ENCODE results near the gene DES. TPM values are rescaled to one million over a fixed set of nuclear protein-coding genes. Genes with fewer than 3 reads are reported as not detected.

The DES gene
- total RNA-seq, 1 donor from 2014 or later = not detected

DNA sequence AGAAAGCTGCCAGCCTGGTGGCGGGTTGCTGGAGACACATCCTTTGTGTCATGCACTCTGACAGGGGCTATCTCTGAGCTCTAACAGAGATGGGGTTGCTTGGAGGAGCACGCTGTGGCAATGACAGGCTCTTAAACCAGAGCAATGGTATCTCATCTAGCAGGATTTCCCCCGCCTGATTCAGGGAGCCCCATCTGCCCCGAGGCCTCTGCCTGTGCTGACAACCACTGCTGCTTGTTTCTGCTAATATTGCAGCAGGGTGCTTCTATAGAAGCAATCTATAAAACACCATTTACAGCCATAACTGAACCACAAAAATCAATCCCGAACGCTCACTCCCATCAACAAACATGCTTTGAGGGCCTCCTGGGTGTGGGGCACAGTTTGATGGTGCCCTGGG lies 17.6 kb upstream of the DES start:
- TF ChIP-seq, protein P1, sequence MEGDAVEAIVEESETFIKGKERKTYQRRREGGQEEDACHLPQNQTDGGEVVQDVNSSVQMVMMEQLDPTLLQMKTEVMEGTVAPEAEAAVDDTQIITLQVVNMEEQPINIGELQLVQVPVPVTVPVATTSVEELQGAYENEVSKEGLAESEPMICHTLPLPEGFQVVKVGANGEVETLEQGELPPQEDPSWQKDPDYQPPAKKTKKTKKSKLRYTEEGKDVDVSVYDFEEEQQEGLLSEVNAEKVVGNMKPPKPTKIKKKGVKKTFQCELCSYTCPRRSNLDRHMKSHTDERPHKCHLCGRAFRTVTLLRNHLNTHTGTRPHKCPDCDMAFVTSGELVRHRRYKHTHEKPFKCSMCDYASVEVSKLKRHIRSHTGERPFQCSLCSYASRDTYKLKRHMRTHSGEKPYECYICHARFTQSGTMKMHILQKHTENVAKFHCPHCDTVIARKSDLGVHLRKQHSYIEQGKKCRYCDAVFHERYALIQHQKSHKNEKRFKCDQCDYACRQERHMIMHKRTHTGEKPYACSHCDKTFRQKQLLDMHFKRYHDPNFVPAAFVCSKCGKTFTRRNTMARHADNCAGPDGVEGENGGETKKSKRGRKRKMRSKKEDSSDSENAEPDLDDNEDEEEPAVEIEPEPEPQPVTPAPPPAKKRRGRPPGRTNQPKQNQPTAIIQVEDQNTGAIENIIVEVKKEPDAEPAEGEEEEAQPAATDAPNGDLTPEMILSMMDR (conservative IDR thresholded peaks at IDR 0.05; ENCODE audit: low read depth, low read length) = no peak
- H3K4me3 ChIP-seq (ENCODE audit: low read depth, low read length) = no peak overlapping the region
- DNase-seq (ENCODE audit: low read depth) = no peak

DNA sequence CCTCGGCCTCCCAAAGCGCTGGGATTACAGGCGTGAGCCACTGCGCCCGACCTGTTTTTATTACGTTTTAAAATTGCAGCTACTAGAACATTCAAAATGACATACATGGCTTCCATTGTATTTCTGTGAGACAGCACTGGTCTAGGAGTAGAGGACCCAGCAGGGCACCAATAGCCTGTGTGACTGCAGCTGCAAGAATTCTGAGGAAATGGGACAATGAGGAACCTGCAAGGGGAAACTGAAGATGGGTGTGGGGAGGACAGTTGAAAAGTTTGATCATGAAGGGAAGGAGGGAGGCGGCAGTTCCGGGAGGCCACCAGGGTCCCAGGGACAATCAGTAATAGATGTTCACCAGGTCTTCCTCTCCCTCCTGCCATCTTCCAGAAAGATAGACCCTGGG lies 16.6 kb upstream of the DES start:
- no peak for DNase-seq (ENCODE audit: low read depth)
- no peak overlapping the region for H3K4me3 ChIP-seq (ENCODE audit: low read depth, low read length)
- TF ChIP-seq, protein P1 (conservative IDR thresholded peaks at IDR 0.05; ENCODE audit: low read depth, low read length) = no peak

DNA sequence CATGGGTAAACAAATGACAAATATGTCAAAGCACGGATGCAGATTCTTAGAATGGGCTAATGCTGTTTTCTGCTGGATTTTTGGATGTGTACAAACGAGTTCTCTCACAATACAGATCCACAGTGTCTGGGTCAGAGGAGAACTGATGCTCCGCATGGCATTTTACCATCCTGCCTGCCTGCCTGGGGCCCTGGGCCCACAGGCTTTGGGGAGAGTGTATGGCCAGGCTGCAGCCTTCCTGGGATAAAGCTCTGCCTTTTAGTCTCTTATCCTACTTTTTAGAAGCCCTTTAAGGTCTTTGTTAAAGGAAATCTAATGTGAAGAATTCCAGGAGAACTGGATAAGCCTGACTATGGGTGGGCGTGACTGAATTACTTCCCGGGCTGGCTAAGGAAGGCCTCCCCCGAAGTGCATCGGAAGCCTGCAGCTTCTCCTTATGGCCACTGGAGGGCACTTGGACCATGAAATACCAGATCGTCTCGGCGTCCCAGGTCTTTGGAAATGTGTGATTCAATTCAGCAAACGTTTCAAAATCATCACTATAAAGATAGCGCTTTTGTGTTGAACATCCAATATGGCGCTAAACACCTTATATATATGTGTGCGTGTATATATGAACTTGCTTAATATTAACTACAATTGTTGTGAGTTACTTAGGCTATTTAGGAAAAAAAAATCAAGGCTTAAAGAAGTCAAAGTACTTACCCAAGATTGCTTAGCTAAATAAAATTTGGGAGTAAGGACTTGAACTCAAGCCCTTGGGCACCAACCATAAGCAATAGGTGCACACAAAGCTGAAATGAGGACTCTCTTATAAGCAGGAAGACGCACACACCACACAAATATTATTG lies 15.3 kb upstream of the DES start:
- TF ChIP-seq, protein P1 (conservative IDR thresholded peaks at IDR 0.05; ENCODE audit: low read depth, low read length) = peak; percentile 96
- DNase-seq (ENCODE audit: low read depth) = no peak
- no peak overlapping the region for H3K4me3 ChIP-seq (ENCODE audit: low read depth, low read length)

DNA sequence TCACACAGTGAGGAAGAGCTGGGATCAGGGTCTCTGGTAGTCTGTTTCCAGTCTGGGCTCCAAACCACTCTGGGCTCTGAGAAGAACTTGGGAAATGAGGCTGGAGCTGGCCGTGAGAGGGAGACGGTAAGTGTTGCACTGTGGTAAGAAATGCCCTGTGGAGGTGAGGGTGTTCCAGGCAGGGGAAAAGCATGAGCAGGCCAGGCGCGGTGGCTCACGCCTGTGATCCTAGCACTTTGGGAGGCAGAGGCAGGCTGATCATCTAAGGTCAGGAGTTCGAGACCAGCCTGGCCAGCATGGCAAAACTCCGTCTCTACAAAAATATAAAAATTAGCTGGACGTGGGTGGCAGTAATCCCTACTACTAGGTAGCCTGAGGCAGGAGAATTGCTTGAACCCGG lies 14.3 kb upstream of the DES start:
- TF ChIP-seq, protein P1 (conservative IDR thresholded peaks at IDR 0.05; ENCODE audit: low read depth, low read length) = no peak
- H3K4me3 ChIP-seq (ENCODE audit: low read depth, low read length) = no peak overlapping the region
- no peak for DNase-seq (ENCODE audit: low read depth)

DNA sequence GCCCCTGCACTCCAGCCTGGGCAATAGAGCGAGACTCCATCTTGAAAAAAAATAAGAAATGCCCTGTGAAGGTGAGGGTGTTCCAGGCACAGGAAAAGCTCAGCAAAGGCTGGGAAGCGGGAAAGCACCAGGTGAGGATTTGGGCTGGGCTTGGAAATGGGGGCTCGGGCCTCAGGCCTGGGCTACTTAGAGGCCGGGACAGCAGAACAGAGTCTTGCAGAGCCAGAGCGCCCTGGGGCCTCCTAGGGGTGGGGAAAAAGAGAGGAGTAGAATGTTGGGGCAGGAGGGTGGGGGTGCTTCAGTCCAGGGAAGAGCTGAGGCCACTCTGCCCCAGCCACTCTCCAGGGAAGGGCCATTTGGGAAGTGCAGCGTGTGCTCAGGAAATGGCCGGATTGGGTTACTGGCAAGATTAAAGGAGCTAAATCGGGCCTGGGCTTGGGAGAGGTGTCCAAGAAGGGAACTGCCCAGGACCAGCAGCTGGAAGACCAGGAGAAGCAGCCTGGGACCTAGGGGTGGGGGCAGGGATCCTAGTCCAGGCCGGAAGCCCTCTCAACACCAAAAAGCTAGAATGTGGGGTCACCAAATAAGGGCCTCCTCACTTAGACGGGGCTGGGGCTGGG lies 13.8 kb upstream of the DES start:
- TF ChIP-seq, protein P1 (conservative IDR thresholded peaks at IDR 0.05; ENCODE audit: low read depth, low read length) = no peak
- no peak for DNase-seq (ENCODE audit: low read depth)
- no peak overlapping the region for H3K4me3 ChIP-seq (ENCODE audit: low read depth, low read length)

DNA sequence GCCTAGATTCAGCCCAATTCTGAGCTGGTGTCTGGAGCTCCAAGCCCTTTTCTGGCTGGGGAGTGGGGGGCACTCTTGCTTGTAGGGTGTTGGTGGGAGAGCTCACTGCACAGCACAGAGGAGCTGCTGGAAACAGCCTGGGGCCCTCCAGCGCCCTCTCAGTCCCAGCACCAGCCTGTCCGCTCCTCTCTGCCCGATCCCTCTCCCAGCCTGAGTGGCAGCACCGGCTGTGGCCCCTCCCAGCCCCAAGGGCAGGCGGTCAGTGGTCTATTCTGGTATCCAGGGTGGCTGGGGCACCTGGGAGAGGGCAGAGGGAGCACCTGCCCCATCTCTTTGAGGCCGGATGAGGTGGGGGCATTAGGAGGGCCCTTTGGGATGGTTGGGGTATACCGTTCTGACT lies 13.2 kb upstream of the DES start:
- no peak overlapping the region for H3K4me3 ChIP-seq (ENCODE audit: low read depth, low read length)
- no peak for DNase-seq (ENCODE audit: low read depth)
- TF ChIP-seq, protein P1 (conservative IDR thresholded peaks at IDR 0.05; ENCODE audit: low read depth, low read length) = no peak
